Right cardiac atrium (tissue), 5 donors: Measurements from ENCODE around the gene BEAN1. TPM values are rescaled to one million over a fixed set of nuclear protein-coding genes. Genes with fewer than 3 reads are reported as not detected.
A peak's percentile ranks its signal among the peaks of the same experiment; 100 is the strongest.

Experiments
- ATAC-seq, 2 donors: fragments of 200-7000 bp; cut with Tn5 transposase; one replicate each; pipeline versions ENCODE4 v1.8.0 to v1.9.1; 2020; ENCODE audit warnings: moderate library complexity in 2 of 2, mild to moderate bottlenecking in 1 of 2
- DNase-seq, 3 donors: peaks; one replicate each; pipeline ENCODE4 v3.0.0-alpha.2; 2020
- H3K27ac ChIP-seq: one replicate; pipeline ENCODE4 v1.5.1; 2013; ENCODE audit warnings: mild to moderate bottlenecking, low read length, control low read depth, moderate library complexity
- H3K27me3 ChIP-seq: one replicate; pipeline ENCODE4 v1.6.1; 2013; ENCODE audit not compliant: control insufficient read depth, insufficient read depth
- H3K4me1 ChIP-seq: one replicate; pipeline ENCODE4 v1.6.1; 2013; ENCODE audit warnings: low read length; ENCODE audit not compliant: control insufficient read depth, insufficient read depth
- H3K4me3 ChIP-seq: one replicate; pipeline ENCODE4 v1.5.1; 2013; ENCODE audit warnings: low read length, control low read depth
- H3K9me3 ChIP-seq: one replicate; pipeline ENCODE4 v1.6.1; 2013; ENCODE audit warnings: low read length; ENCODE audit not compliant: control insufficient read depth
- WGBS: extraction: QIAGEN DNeasy Blood & Tissue Kit; methylation state at CpG from one replicate; pipeline ENCODE4 v1.1.7; 2013; 5-methylcytosine and 5-hydroxymethylcytosine counted together
- intact Hi-C, 4 donors: fragments of 100-400 bp; cut with DNase I; formaldehyde crosslinking; loops; one replicate each; pipeline versions ENCODE4 v1.11.0 to v1.14.0; 2022 to 2023
- polyA plus RNA-seq: library from polyadenylated mRNA; stranded (reverse); fragments of 200-250 nt; gene quantifications from one replicate; pipeline ENCODE4 v1.2.3, GENCODE V29; 2013
- total RNA-seq, 4 donors: library from RNA; stranded (reverse); fragmentation: NEBNext Ultra II Directional; extraction: Animal tissue kit (Norgen Biotek cat#: 25700); gene quantifications; one replicate each; pipeline ENCODE4 v1.2.1, GENCODE V29; 2021
- donor health status: healthy with polysubstance abuse.
- donor health status: DM: no; HTN: yes; CAD: no.
- donor health status: DM: no; HTN: no; CAD: no.
- donor health status: DM: no; HTN: yes; CAD: no; lungs with severe emphysema.
- donor health status: DM: yes; HTN: yes; CAD: no.

The BEAN1 gene
- total and polyA plus RNA-seq, 5 donors: 0.41 to 1.5 (median 1.1) TPM

DNA sequence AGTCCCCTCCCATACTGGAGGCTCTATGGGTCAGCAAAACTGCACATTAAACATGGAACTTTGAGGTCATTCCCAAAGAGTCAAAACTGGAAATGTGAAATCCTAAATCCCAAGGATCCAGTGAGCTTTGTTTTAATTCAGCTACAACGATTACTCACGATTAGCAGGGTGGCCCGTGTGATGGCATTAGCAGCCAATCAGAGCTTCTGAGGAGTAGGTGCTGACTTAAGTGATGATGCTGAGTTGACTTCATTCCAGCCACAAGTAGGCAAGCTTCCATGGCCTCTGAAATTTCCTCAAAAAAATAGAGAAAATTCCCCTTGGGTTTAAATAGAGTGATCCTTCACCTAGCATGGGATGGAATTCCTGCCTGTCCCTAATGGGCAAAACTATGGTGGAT, 28.1 kb upstream of the BEAN1 start:
- no peaks in the 10 kb centered on the region for H3K27me3 ChIP-seq
- intact Hi-C loops: no loop called here
- WGBS: 45% methylated on average over 3 of the region's 3 CpGs
- DNase-seq (no peak), ATAC-seq (peak in 1 of 2 donors; percentile 14)
- no peak overlapping the region for H3K4me3 ChIP-seq
- H3K9me3 ChIP-seq: no peaks in the 10 kb centered on the region
- H3K27ac ChIP-seq: no peak overlapping the region
- H3K4me1 ChIP-seq: no peaks in the 10 kb centered on the region

- Histone ChIP-seq H3K4me1 (no peaks in the 10 kb centered on the region), H3K27me3 (no peaks in the 10 kb centered on the region), H3K4me3 (no peak overlapping the region), H3K27ac (no peak overlapping the region), H3K9me3 (no peaks in the 10 kb centered on the region)
- intact Hi-C loops: loop anchor here in 2 of 4 donors (10.0 kb wide), 1 partner anchor 205 kb away; the partner anchor contains the start of gene CMTM3 (in 2 of the 2)
- ATAC-seq (peak; percentile 28 to 46), DNase-seq (peak; percentile 42 to 75 (median 70))
- 37% methylated on average over 3 of the region's 3 CpGs for WGBS
Measured at GRCh38 chr16:66399930-66400329, 27.2 kb upstream of the BEAN1 start.

- Histone ChIP-seq H3K9me3 (no peaks in the 10 kb centered on the region), H3K4me3 (no peak overlapping the region), H3K27me3 (no peaks in the 10 kb centered on the region), H3K27ac (no peak overlapping the region), H3K4me1 (no peaks in the 10 kb centered on the region)
- DNase-seq (no peak), ATAC-seq (no peak)
- WGBS: 84% methylated on average over 20 of the region's 20 CpGs
- intact Hi-C loops: loop anchor here in 2 of 4 donors (10.0 kb wide), 1 partner anchor 204 kb away; the partner anchor contains the start of gene CMTM3 (in 2 of the 2)
Measured at GRCh38 chr16:66400503-66401380, 26.4 kb upstream of the BEAN1 start.

DNA sequence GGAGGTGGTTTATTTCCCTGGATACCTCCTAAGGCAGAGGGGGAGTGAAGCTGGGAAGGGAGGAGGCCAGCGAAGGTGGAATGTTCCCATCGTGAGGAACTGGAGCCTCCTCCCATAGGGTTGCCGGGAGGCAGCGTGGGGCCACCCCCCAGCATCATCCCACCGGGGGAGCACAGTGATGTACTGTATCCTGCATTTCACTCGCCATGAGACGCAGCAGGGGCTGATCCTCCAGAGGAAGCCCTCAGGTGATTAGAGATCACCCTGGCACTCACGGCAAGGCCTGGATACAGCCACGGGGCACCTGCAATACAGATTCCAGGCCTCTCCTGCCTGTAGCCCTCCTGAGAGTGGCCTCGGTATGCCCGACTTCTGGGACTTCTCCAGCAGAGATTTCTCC, 25.5 kb upstream of the BEAN1 start:
- no peak for DNase-seq
- Histone ChIP-seq H3K4me3 (no peak overlapping the region), H3K9me3 (no peaks in the 10 kb centered on the region), H3K27ac (no peak overlapping the region), H3K27me3 (no peaks in the 10 kb centered on the region), H3K4me1 (no peaks in the 10 kb centered on the region)
- ATAC-seq: no peak
- WGBS: 82% methylated on average over 11 of the region's 11 CpGs
- intact Hi-C loops: loop anchor here in 2 of 4 donors (10.0 kb wide), 1 partner anchor 203 kb away; the partner anchor contains the start of gene CMTM3 (in 2 of the 2)

GRCh38 chr16:66402166-66402565, 24.9 kb upstream of the BEAN1 start:
- Histone ChIP-seq H3K27ac (no peak overlapping the region), H3K27me3 (no peaks in the 10 kb centered on the region), H3K9me3 (no peaks in the 10 kb centered on the region), H3K4me3 (no peak overlapping the region), H3K4me1 (no peaks in the 10 kb centered on the region)
- DNase-seq: no peak
- intact Hi-C loops: loop anchor here in 2 of 4 donors (10.0 kb wide), 1 partner anchor 203 kb away; the partner anchor contains the start of gene CMTM3 (in 2 of the 2)
- WGBS: 88% methylated on average over 12 of the region's 12 CpGs
- ATAC-seq: no peak

DNA sequence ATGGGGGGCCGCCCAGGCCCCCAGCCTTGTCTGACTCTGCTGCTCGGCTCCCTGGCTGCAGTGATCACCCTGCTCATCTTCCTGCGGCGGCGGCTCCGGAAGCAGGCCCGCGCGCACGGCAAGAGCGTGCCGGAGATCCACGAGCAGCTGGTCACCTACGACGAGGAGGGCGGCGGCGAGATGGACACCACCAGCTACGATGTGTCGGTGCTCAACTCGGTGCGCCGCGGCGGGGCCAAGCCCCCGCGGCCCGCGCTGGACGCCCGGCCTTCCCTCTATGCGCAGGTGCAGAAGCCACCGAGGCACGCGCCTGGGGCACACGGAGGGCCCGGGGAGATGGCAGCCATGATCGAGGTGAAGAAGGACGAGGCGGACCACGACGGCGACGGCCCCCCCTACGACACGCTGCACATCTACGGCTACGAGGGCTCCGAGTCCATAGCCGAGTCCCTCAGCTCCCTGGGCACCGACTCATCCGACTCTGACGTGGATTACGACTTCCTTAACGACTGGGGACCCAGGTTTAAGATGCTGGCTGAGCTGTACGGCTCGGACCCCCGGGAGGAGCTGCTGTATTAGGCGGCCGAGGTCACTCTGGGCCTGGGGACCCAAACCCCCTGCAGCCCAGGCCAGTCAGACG, 24.4 kb upstream of the BEAN1 start:
- Histone ChIP-seq H3K27me3 (no peaks in the 10 kb centered on the region), H3K27ac (no peak overlapping the region), H3K4me3 (no peak overlapping the region), H3K4me1 (no peaks in the 10 kb centered on the region), H3K9me3 (no peaks in the 10 kb centered on the region)
- no peak for ATAC-seq
- peak in 1 of 3 donors; percentile 58 for DNase-seq
- WGBS: 80% methylated on average over 61 of the region's 61 CpGs
- intact Hi-C loops: loop anchor here in 2 of 4 donors (10.0 kb wide), 1 partner anchor 202 kb away; the partner anchor contains the start of gene CMTM3 (in 2 of the 2)

GRCh38 chr16:66403531-66404145, 23.5 kb upstream of the BEAN1 start:
- intact Hi-C loops: loop anchor here in 2 of 4 donors (10.0 kb wide), 1 partner anchor 201 kb away; the partner anchor contains the start of gene CMTM3 (in 2 of the 2)
- no peaks in the 10 kb centered on the region for H3K9me3 ChIP-seq
- no peak overlapping the region for H3K27ac ChIP-seq
- H3K27me3 ChIP-seq: no peaks in the 10 kb centered on the region
- no peak for ATAC-seq
- no peak overlapping the region for H3K4me3 ChIP-seq
- peaks cover under 1% of the 10 kb centered on the region for H3K4me1 ChIP-seq
- no peak for DNase-seq
- WGBS: 80% methylated on average over 5 of the region's 5 CpGs

- Histone ChIP-seq H3K27me3 (no peaks in the 10 kb centered on the region), H3K9me3 (no peaks in the 10 kb centered on the region), H3K27ac (no peak overlapping the region), H3K4me1 (peaks cover 3% of the 10 kb centered on the region), H3K4me3 (no peak overlapping the region)
- WGBS: 73% methylated on average over 2 of the region's 2 CpGs
- no peak for DNase-seq
- no peak for ATAC-seq
- intact Hi-C loops: loop anchor here (5.0 to 10.0 kb wide), 4 partner anchors 77 to 462 kb away; partner anchors contain the start of gene CMTM3 (in 2 of the 4)
Measured at GRCh38 chr16:66405057-66405783, 21.9 kb upstream of the BEAN1 start.

GRCh38 chr16:66406534-66407221, 20.4 kb upstream of the BEAN1 start:
- peak; percentile 88 to 89 for ATAC-seq
- no peaks in the 10 kb centered on the region for H3K27me3 ChIP-seq
- peak overlapping the region; percentile 60 for H3K4me3 ChIP-seq
- no peaks in the 10 kb centered on the region for H3K9me3 ChIP-seq
- intact Hi-C loops: loop anchor here (2.0 to 10.0 kb wide), 5 partner anchors 76 to 461 kb away; partner anchors contain the start of gene CMTM3 (in 2 of the 4)
- H3K27ac ChIP-seq: peak overlapping the region; percentile 56
- under 1% methylated on average over 35 of the region's 35 CpGs for WGBS
- peaks cover 3% of the 10 kb centered on the region for H3K4me1 ChIP-seq
- peak; percentile 86 to 95 (median 93) for DNase-seq
